Measurements from ENCODE around the gene FAM110D. TPM values are rescaled to one million over a fixed set of nuclear protein-coding genes. Genes with fewer than 3 reads are reported as not detected.

Gene FAM110D
- total and polyA plus RNA-seq, 11 donors = 2.2 to 6.5 (median 3.2) TPM

DNA sequence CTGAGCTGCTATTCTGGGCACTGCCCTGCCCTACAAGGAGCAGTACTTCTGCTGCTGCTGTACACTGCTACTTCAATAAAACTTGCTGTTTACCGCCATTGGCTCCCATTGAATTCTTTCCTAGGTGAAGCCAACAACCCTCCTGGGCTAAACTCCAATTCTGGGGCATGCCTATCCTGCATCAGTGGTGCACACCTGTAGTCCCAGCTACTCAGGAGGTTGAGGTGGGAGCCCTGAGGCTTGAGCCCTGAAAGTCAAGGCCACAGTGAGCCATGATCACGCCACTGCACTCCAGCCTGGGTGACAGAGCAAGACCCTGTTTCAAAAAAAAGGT, 26.1 kb upstream of the FAM110D start:
- DNase-seq (no peak), ATAC-seq (no peak)
- no peaks in the 10 kb centered on the region for H3K27me3 ChIP-seq
- intact Hi-C loops (cut with DNase I) = no loop called here
- WGBS, 4 donors = 96 to 100% (median 99%) methylated on average over 1 to 2 of the region's 2 CpGs
- H3K27ac ChIP-seq = no peak overlapping the region
- H3K4me1 ChIP-seq = peaks cover 0 to 6% (median 0%) of the 10 kb centered on the region in 12 donors
- peaks cover 0 to 12% (median 0%) of the 10 kb centered on the region in 12 donors for H3K9me3 ChIP-seq
- no peak overlapping the region for H3K4me3 ChIP-seq
- no peaks in the 10 kb centered on the region for H3K36me3 ChIP-seq
- no peak for TF ChIP-seq POLR2A (IDR thresholded peaks at IDR 0.05)
- TF ChIP-seq, protein P1, sequence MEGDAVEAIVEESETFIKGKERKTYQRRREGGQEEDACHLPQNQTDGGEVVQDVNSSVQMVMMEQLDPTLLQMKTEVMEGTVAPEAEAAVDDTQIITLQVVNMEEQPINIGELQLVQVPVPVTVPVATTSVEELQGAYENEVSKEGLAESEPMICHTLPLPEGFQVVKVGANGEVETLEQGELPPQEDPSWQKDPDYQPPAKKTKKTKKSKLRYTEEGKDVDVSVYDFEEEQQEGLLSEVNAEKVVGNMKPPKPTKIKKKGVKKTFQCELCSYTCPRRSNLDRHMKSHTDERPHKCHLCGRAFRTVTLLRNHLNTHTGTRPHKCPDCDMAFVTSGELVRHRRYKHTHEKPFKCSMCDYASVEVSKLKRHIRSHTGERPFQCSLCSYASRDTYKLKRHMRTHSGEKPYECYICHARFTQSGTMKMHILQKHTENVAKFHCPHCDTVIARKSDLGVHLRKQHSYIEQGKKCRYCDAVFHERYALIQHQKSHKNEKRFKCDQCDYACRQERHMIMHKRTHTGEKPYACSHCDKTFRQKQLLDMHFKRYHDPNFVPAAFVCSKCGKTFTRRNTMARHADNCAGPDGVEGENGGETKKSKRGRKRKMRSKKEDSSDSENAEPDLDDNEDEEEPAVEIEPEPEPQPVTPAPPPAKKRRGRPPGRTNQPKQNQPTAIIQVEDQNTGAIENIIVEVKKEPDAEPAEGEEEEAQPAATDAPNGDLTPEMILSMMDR (IDR thresholded peaks at IDR 0.05) = no peak

GRCh38 chr1:26134466-26134865, 24.4 kb upstream of the FAM110D start:
- DNase-seq (no peak), ATAC-seq (no peak)
- Histone ChIP-seq H3K4me1 (no peaks in the 10 kb centered on the region), H3K36me3 (no peaks in the 10 kb centered on the region), H3K4me3 (no peak overlapping the region), H3K27ac (no peak overlapping the region), H3K27me3 (no peaks in the 10 kb centered on the region), H3K9me3 (peaks cover 0 to 12% (median 0%) of the 10 kb centered on the region in 12 donors)
- 89 to 96% (median 95%) methylated on average over 3 of the region's 3 CpGs for WGBS, 4 donors
- intact Hi-C loops (cut with DNase I) = no loop called here
- TF ChIP-seq POLR2A (IDR thresholded peaks at IDR 0.05) = no peak
- TF ChIP-seq, protein P1 (IDR thresholded peaks at IDR 0.05) = no peak

GRCh38 chr1:26138974-26139558, 19.8 kb upstream of the FAM110D start:
- H3K36me3 ChIP-seq = no peaks in the 10 kb centered on the region
- intact Hi-C loops (cut with DNase I) = no loop called here
- no peak for ATAC-seq
- no peaks in the 10 kb centered on the region for H3K27me3 ChIP-seq
- 60 to 71% (median 69%) methylated on average over 3 of the region's 3 CpGs for WGBS, 4 donors
- TF ChIP-seq POLR2A (IDR thresholded peaks at IDR 0.05) = no peak
- TF ChIP-seq, protein P1 (IDR thresholded peaks at IDR 0.05) = no peak
- H3K9me3 ChIP-seq = peaks cover 0 to 11% (median 0%) of the 10 kb centered on the region in 12 donors
- no peak overlapping the region for H3K27ac ChIP-seq
- no peak for DNase-seq
- H3K4me1 ChIP-seq = no peaks in the 10 kb centered on the region
- no peak overlapping the region for H3K4me3 ChIP-seq

DNA sequence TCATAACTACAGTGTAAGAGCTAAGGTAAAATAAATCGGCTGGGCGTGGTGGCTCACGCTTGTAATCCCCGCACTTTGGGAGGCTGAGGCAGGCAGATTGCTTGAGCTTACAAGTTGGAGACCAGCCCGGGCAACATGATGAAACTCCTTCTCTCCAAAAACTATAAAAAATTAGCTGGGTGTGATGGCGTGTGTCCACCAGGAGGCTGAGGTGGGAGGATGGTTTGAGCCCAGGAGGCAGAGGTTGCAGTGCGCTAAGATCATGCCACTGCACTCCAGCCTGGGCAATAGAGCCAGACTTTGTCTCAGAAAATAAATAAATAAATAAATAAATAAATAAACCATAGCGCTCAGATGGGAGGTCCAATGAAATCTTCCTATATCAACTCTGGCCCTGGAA, 16.7 kb upstream of the FAM110D start:
- Histone ChIP-seq H3K27ac (no peak overlapping the region), H3K27me3 (no peaks in the 10 kb centered on the region), H3K36me3 (no peaks in the 10 kb centered on the region), H3K4me1 (peaks cover 0 to 10% (median 0%) of the 10 kb centered on the region in 12 donors), H3K4me3 (no peak overlapping the region), H3K9me3 (no peaks in the 10 kb centered on the region)
- TF ChIP-seq, protein P1 (IDR thresholded peaks at IDR 0.05) = no peak
- no peak for TF ChIP-seq POLR2A (IDR thresholded peaks at IDR 0.05)
- DNase-seq (no peak), ATAC-seq (no peak)
- 90 to 92% (median 91%) methylated on average over 8 of the region's 8 CpGs for WGBS, 4 donors
- intact Hi-C loops (cut with DNase I) = loop anchor here in 2 of 10 donors (2.0 to 5.0 kb wide), 2 partner anchors 103 to 105 kb away; no protein-coding TSS in a partner anchor
